ENCODE measurements around the gene TREM2.

DNA sequence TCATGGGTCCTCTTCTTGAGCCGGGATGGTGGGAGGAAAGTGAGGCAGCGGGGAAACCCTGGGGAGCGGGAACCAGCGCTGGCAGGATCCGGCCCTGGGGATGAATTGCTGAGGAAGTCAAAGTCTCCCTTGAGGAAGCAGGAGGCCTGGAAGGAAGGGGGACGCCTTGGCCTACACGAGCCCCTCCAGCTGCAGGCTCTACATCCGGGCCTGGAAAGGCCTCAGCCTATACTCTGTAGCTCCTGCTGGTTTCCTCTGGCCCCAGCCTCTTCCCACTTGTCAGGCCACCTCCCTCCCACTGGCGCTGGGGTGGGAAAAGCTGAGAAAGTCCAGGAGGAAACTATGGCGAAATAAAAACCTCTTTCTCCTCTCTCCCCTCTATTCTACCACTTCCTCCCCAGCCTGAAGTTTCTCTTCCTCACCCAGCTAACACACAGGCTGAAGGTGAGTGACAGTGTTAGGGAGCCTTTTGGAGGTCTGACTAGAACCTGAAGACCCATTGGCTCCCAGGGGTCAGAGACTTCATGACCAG lies 23.2 kb upstream of the TREM2 start:
- TF ChIP-seq EZH2 (IDR thresholded peaks at IDR 0.05; ENCODE audit: low read length, missing control alignments) (no peak), CTCF (conservative IDR thresholded peaks at IDR 0.05 in 1 of 2, IDR thresholded peaks at IDR 0.05 in 1 of 2; ENCODE audit: low read depth in 1 of 2, low read length in 2 of 2) (no peak)
